ENCODE data around the gene LSM14A.
"Not testable (repeated sequence)": the region's sequence is repeated elsewhere in the genome, so short reads cannot be mapped to it uniquely, and the experiment has no call there.

The LSM14A gene

DNA sequence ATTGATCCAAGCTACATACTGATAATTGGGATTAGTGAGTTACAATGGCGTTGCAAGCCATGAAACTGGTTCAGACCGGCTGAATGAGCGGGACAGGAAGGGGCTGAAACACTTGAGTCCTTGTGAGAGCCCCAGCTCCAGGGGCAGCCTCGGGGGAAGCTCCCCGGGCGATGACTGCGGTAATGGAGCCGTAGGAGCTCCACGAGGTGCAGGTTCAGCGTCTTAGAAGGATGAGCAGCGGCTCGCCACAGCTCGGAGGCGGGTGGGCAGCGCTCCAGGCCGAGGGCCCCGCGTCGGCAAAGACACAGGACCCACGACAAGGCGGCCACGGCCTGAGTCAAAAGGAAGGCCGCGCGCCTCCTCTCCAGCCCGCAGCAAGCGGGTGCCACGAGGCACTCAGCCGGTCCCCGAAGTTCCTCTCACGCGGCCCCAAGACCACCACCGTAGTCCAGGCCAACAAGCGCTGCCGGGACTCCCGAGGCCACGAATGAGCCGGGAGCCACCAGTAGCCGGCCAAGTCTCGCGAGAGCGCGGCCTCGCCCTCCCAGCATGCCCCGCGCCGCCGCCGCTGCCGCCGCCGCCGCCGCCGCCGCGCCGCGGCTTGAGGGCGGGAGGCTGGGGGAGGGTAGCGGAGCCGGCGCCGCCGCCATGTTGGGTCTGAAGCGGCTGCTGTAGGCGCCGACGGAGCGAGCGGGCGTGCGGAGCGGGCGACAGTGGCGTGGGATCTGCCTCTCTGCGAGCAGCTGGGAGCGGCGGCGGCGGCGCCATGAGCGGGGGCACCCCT lies at the start of gene LSM14A:
LSM14A (plus strand) TSS at position 628 of the 784 bp plus-strand sequence; CDS start at position 767, 139 bp downstream.
- DNase-seq (ENCODE audit: low read depth in 2 of 2) = peak; percentile 81 to 85

DNA sequence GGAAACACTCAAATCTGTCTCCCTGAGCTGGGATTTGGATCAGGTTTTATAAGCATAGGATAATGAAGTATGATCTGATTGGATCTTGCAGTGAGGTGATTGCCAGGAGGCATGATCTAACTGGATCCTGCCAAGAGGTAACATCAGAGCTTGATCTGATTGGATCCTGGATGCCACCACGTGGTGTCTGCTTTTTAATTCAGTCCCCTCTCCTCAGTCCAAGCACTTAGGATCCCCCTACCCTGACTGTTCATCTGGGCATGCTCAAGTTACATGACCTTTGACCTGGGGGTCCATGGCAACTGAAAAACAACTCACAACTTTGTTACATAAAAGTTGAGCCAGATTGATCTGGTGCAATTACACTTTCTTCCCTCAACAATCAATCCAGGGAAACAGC lies 47.5 kb upstream of the LSM14A start:
- no peak for DNase-seq (ENCODE audit: low read depth in 2 of 2)

DNA sequence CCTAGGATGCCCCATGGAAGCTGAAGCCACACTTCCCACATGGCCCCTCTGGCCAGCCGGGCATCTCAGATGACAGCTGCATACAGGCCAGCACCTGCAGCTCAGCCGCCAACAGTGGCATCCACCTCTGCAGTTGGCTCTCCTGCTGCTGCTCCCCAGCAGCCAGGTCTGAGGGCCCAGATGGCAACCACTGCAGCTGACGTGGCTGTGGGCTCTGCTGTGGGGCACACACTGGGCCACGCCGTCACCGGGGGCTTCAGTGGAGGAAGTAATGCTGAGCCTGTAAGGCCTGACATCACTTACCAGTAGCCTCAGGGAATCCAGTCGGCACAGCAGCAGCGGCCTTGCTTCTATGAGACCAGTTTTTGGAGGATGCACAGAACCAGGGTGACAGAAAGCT lies 45.3 kb upstream of the LSM14A start:
- no peak for DNase-seq (ENCODE audit: low read depth in 2 of 2)

DNA sequence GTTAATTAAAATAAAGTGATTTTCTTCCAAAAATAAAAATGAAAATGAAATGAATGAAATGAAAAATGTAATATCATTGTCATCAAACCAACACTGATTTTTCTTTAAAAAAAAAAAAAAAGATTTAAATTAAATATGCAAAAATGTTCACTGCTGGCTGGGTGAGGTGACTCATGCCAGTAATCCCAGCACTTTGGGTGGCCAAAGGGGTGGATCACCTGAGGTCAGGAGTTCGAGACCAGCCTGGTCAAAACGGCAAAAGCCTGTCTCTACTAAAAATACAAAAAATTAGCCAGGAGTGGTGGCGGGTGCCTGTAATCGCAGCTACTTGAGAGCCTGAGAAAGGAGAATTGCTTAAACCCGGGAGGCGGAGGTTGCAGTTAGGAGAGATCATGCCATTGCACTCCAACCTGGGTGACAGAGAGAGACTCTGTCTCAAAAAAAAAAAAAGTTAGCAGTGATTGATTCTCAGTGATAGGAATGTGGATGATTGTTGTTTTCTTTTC lies 44.6 kb upstream of the LSM14A start:
- no peak for DNase-seq (ENCODE audit: low read depth in 2 of 2)

DNA sequence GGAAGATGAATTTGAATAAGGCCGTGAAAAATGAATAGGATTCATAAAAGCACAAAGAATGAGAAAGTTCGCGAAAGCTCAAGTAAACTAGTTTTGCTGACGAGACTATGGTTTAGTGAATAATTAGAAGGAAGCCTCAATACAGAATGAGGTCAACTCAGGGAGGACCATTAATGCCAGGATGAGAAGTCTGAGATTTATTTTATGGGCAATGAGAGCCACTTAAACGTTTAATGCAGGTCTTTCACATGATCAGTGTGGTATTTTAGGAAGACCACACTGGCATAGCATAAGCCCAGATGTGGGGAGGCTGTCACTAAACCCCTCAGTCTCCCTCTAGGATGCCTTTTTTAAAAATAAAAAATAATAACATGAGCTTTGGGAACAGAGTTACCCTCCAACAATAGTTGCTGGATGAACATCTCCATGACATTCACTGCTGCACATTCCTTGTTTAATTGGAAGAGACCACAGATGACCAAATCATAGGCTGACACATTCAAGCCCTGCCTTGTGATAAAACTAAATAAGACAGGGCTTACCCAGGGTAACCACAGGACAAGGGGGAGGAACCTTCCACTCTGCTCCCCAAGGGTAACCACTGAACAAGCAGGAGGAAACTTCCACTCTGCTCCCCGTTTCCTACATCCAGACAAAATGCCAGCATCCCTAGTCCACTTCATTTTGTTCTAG lies 43.6 kb upstream of the LSM14A start:
- DNase-seq (ENCODE audit: low read depth in 2 of 2) = no peak

DNA sequence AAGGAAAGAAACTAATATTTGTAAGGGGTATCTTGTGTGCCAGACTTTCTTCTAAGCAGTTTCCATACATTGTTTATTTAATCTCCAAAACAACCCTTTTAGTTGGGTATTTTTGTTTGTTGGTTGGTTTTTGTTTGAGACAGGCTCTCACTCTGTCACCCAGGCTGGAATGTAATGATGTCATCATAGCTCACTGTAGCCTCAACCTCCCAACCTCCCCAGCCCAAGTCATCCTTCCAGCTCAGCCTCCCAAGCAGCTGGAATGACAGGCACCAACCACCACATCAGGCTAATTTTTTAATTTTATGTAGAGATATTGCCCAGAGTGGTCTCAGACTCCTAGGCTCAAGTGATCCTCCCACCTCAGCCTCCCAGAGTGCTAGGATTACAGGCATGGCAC lies 41.2 kb upstream of the LSM14A start:
- no peak for DNase-seq (ENCODE audit: low read depth in 2 of 2)

DNA sequence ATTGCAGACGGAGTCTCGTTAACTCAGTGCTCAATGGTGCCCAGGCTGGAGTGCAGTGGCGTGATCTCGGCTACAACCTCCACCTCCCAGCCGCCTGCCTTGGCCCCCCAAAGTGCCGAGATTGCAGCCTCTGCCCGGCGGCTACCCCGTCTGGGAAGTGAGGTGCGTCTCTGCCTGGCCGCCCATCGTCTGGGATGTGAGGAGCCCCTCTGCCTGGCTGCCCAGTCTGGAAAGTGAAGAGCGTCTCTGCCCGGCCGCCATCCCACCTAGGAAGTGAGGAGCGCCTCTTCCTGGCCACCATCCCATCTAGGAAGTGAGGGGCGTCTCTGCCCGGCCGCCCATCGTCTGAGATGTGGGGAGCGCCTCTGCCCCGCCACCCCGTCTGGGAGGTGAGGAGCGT lies 40.2 kb upstream of the LSM14A start:
- not testable (repeated sequence) for DNase-seq (ENCODE audit: low read depth in 2 of 2)

DNA sequence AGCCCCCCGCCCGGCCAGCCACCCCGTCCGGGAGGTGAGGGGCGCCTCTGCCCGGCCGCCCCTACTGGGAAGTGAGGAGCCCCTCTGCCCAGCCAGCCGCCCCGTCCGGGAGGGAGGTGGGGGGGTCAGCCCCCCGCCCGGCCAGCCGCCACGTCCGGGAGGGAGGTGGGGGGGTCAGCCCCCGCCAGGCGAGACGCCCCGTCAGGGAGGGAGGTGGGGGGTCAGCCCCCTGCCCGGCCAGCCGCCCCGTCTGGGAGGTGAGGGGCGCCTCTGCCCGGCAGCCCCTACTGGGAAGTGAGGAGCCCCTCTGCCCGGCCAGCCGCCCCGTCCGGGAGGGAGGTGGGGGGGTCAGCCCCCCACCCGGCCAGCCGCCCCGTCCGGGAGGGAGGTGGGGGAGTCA lies 39.6 kb upstream of the LSM14A start:
- DNase-seq (ENCODE audit: low read depth in 2 of 2) = not testable (repeated sequence)

DNA sequence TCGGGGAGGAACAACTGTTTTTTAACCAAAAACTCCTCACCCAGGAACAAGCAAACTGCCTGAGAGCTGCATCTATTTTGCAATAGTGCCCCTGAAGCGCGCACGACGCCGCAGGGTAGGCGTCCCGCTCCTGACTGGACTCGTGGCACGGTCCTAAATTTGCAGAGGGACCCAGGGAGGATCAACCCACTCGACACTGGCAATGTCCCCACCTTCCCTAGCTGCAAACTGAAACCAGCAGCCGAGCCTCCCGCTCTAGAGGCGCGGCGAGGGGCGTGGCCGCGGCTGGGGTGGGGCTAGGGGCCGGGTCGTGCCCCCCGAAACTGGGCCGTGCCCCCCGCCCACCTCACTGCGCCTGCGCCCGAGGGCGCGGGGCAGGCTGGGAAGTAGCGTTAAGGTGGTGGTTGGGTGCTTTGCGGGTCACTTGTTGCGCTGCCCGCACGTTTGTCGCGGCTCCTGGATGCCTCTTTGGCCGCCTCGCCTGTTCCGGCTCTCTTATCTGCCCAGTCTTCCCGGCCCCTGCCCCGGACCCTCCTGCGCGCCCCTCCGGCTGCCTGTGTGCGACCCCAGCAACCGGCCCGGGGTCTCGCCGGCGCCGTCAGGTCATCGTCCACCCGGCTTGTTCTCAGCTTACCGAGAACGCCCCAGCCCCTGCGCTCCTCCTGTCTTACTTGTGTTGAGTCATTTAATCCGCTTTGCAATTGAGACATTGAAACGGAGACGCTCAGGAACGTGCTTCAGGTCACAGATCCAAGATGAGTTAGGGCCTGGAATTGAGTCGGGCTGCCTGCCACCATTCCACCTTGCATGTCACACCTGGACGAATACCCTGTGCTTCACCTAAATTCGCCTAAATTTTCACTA lies 37.9 kb upstream of the LSM14A start:
- DNase-seq (ENCODE audit: low read depth in 2 of 2) = peak; percentile 75 to 90

DNA sequence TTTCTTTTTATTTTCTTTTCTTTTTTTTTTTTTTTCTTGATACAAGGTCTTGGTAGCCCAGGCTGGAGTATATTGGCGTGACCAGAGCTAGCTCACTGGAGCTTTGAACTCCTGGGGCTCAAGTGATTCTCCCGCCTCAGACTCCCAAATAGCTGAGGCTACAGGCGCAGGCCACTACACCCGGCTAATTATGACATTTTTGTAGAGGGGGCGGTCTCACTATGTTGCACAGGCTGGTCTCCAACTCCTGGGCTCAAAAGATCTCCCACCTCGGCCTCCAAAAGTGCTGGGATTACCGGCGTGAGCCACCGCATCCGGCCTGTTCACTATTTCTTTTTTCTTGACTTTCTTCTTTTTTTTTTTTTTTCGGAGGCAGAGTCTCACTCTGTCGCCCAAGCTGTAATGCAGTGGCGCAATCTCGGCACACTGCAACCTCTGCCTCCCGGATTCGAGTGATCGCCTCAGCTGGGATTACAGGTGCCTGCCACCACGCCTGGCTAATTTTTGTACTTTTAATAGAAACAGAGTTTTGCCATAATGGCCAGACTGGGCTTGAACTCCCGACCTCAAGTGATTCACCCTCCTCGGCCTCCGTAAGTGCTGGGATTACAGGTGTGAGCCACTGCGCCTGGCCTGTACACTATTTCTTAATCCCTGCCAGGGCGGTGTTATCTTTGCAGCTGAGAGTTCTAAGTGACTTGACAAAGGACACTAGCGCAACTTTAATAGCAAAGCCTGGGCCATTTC lies 37.1 kb upstream of the LSM14A start:
- DNase-seq (ENCODE audit: low read depth in 2 of 2) = no peak

DNA sequence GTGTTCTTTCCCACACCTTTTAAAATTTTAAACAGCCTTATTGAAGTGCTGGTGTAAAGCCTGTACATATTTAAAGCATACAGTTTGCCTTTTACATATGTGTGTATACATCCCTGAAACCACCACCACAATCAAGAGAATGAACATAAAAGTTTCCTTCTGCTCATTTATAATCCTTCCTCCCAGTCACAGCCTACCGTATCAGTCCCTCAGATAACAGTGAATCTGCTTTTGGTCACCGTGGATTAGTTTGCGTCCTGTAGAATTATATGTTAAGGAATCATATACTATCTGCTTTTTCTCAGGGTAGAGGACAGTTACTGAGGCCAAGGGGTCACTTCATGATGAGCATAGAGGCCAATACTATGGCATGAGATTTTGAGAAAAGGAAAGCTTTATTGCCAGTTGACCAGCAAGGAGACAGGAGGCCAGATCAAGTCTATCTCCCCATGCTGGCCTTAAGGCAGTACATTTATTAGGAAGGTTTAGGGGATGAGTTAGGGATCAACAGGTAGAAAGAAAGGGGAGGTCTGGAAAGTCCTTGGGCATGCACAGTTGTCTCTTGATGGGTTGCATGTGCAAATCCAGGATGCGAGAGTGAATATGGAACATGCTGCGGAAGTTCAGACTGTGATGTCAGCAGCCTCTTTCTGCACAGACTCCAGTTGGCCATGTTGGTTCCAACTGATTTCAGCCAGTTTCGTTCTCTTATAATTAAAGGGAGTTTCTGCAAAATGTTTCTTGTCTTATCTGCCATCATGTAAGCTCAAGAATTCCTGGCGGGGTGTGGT lies 36.3 kb upstream of the LSM14A start:
- no peak for DNase-seq (ENCODE audit: low read depth in 2 of 2)

DNA sequence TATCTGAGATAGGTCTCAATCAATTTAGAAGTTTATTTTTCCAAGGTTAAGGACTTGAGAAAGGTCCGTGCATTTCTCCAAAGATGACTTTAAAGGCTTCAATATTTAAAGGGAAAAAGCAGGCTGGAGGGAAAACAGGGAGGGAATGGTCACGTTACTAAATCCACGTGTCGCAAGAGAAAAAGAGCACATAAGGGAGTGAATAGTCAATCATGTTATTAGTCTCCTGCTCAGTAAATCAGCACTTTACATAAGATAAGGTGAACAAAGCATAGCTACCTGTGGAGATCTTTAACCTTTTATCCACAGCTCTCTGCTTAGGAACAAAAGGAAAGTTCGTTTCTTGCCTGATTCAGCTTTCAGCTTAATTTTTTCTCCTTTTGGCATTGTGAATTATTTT lies 31.3 kb upstream of the LSM14A start:
- no peak for DNase-seq (ENCODE audit: low read depth in 2 of 2)

DNA sequence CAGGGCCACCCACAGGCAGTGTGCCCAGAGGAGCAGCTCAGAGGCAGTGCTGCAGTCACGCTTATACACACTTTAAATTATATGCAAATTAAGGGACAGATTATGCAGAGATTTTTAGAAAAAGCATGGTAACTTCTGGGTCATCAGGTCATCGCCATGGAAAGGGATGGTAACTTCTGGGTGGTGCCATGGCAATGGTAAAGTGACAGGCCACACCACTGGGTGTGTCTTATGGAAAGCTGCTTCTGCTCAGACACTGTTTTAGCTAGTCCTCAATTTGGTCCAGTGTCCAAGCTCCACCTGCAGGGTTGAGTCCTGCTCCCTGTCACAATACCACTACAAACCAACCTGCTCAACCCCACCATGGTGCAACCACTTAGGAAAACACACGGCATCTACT lies 29.9 kb upstream of the LSM14A start:
- no peak for DNase-seq (ENCODE audit: low read depth in 2 of 2)

DNA sequence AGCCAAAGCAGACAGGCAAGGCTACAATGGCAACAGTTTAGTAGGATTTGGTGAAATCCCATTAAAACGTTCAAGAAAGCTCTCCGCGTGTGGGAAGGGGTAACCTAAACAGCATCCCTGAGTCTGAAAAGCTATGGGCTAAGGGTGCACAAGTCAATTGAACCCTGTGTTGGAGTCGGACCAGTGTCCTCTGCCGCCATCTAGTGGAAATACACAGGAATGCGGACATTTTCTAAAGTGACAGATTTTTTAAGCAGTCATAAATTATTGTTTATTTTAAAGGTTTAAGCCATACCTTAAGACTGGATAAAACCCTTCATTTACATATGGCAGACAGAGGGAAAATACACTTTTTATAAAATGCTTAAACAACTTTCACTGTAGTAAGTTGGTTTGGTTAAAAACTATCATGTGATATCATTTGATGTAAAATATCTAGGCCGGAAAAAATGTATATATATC lies 26.5 kb upstream of the LSM14A start:
- DNase-seq (ENCODE audit: low read depth in 2 of 2) = peak; percentile 14 to 17

DNA sequence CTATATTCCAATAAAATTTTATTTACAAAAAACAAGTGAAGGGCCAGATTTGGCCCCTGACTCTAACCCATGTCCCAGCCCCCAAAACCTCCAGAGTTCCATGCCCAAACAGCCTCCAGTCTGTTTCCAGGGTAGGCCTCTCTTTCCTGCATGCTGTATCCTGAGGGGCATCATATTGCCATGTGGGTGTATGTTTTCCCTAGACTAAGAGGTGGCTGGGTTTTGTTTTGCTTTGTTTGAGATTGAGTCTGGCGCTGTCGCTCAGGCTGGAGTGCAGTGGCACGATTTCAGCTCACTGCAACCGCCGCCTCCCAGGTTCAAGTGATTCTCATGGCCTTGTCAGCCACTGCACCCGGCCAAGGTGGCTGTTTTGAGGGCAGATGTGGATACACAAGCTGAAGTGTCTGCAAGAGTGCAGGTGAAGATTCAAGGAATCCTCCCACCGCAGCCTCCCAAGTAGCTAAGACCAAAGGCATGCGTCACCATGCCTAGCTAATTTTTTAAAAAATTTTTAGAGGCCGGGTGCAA lies 23.6 kb upstream of the LSM14A start:
- no peak for DNase-seq (ENCODE audit: low read depth in 2 of 2)

DNA sequence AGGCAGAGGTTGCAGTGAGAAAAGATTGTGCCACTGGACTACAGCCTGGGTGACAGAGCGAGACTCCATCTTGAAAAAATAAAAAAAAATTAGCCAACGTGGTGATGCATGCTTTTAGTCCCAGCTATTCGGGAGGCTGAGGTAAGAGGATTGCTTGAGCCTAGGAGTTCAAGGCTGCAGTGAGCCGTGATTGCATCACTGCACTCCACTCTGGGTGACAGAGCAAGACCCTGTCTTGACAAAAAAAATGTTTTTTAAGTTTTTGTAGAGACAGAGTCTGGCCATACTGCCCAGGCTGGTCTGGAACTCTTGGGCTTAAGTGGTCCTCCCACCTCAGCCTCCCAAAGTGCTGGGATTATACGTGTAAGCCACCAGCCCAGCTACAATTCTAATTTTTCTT lies 22.4 kb upstream of the LSM14A start:
- no peak for DNase-seq (ENCODE audit: low read depth in 2 of 2)

DNA sequence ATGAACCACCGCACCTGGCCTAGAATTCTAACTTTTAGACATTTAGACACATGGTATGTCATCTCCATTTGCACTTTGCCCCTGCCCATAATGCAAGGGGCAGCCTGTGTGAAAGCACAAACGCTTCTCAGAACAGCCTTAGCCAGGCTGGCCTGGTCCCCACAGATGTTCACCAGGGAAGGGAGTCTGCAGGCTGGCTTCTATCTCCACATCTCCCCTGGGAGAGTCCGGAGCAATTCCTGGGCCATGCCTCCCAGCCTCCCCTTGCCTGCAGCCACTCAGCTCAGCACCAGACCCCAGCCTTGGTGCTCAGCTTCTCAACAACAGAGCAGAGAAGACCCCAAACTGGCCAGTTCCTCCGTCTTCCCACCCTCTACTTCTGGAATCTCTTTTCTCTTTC lies 21.7 kb upstream of the LSM14A start:
- no peak for DNase-seq (ENCODE audit: low read depth in 2 of 2)

DNA sequence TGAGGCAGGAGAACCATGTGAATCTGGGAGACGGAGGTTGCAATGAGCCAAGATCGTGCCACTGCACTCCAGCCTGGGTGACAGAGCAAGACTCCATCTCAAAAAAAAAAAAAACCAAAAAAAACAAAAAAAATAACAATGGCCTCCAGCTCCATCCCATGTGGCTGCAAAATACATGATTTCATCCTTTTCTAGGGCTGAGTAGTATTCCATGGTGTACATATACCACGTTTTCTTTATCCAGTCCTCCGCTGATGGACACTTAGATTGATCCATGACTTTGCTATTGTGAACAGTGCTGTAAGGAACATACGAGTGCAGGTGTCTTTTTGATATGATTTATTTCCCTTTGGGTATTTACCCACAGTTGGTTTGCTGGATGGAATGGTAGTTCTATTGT lies 20.9 kb upstream of the LSM14A start:
- no peak for DNase-seq (ENCODE audit: low read depth in 2 of 2)

DNA sequence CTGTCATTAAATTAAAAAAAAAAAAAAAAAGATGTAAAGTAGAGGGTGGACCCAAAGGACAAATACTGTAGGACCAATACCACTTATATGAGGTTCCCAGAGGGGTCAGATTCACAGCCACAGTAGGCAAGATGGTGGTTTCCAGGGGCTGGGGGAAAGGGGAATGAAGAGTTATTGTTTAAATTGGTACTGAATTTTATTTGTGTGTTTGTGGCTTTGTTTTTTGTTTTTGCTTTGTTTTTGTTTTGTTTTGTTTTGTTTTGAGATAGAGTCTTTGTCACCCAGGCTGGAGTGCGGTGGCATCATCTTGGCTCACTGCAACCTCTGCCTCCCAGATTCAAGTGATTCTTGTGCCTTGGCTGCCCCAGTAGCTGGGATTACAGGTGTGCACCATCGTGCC lies 17.9 kb upstream of the LSM14A start:
- DNase-seq (ENCODE audit: low read depth in 2 of 2) = no peak

DNA sequence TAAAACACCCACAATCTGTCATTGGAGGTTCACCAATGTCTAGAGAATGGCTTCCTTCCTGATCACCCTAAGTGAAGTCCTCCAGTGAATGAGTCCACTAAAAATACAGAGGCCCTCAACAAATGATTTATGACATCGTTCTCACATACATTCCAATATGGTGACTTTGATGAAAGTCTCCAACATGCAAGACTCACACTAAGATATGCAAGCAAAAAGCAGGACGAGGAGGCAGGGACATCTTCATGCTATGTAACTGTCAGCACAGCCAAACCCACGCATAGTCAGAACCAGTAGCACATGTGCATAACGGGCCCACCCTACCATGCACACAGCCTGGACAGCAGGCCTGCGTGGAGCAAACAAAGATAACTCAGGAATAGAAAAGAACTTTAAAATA lies 16.6 kb upstream of the LSM14A start:
- DNase-seq (ENCODE audit: low read depth in 2 of 2) = no peak
